Omental fat pad (tissue), 4 donors: ENCODE measurements around the gene TTBK1. TPM values are rescaled to one million over a fixed set of nuclear protein-coding genes. Genes with fewer than 3 reads are reported as not detected.

Experiments used
- ATAC-seq: fragments of 150-250 bp; one replicate; pipeline ENCODE4 v1.9.1; 2016; ENCODE audit warnings: mild to moderate bottlenecking, moderate library complexity; ENCODE audit not compliant: low FRiP score
- DNase-seq: peaks from one replicate; pipeline ENCODE4 v3.0.0-alpha.2; 2019; ENCODE audit warnings: low spot score
- CTCF ChIP-seq, 3 donors: fragments of 450-650 bp; IDR thresholded peaks; one replicate each; pipeline ENCODE4 v1.5.1; 2016 to 2017; ENCODE audit warnings: antibody characterized with exemption in 3 of 3, mild to moderate bottlenecking in 3 of 3, moderate library complexity in 2 of 3
- total RNA-seq, 4 donors: library from RNA; depleted of rRNA; stranded (reverse); fragments of >200 nt; gene quantifications; one replicate each; pipeline ENCODE4 v1.1.0, GENCODE V29; 2016

The TTBK1 gene
- total RNA-seq, 4 donors from 2014 or later = not detected

- DNase-seq (no peak), ATAC-seq (no peak)
- no peak for TF ChIP-seq CTCF (IDR thresholded peaks at IDR 0.05)
Measured at GRCh38 chr6:43292763-43293318, 49.6 kb downstream of the TTBK1 start.

GRCh38 chr6:43293698-43294097 is 50.4 kb downstream of the TTBK1 start:
- DNase-seq (no peak), ATAC-seq (no peak)
- TF ChIP-seq CTCF (IDR thresholded peaks at IDR 0.05) = no peak

- no peak for TF ChIP-seq CTCF (IDR thresholded peaks at IDR 0.05)
- DNase-seq (no peak), ATAC-seq (no peak)
Measured at GRCh38 chr6:43294536-43294935, 51.3 kb downstream of the TTBK1 start.

GRCh38 chr6:43295456-43295855 is 52.2 kb downstream of the TTBK1 start:
- TF ChIP-seq CTCF (IDR thresholded peaks at IDR 0.05) = no peak
- ATAC-seq (no peak), DNase-seq (no peak)

GRCh38 chr6:43296780-43297497 is 53.7 kb downstream of the TTBK1 start:
- no peak for DNase-seq
- no peak for TF ChIP-seq CTCF (IDR thresholded peaks at IDR 0.05)
- no peak for ATAC-seq

- TF ChIP-seq CTCF (IDR thresholded peaks at IDR 0.05) = no peak
- DNase-seq = no peak
- ATAC-seq = no peak
Measured at GRCh38 chr6:43297644-43298564, 54.6 kb downstream of the TTBK1 start, which contains the start of gene SLC22A7. TSS of gene SLC22A7 (plus strand) at chr6:43298260. CDS start at chr6:43298359, 99 bp downstream.
